Dendritic cell treated with granulocyte-macrophage colony-stimulating factor and Interleukin-4, amounts not matched to agents 40 ng/mL and 50 ng/mL, for 4 days (primary cell): ENCODE results near the gene AGBL5.
"Not testable (repeated sequence)": the region's sequence is repeated elsewhere in the genome, so short reads cannot be mapped to it uniquely, and the experiment has no call there.

Source experiments
- H3K27ac Mint-ChIP-seq: one replicate; pipeline ENCODE4 v1.8.0; 2022; ENCODE audit warnings: mild to moderate bottlenecking, mixed read lengths
- H3K27me3 Mint-ChIP-seq: one replicate; pipeline ENCODE4 v1.8.0; 2022; ENCODE audit warnings: mild to moderate bottlenecking, mixed read lengths
- H3K36me3 Mint-ChIP-seq: one replicate; pipeline ENCODE4 v1.8.0; 2022; ENCODE audit warnings: low read depth, mixed read lengths
- H3K4me1 Mint-ChIP-seq: one replicate; pipeline ENCODE4 v1.8.0; 2022; ENCODE audit warnings: low read depth, mixed read lengths
- H3K4me3 Mint-ChIP-seq: one replicate; pipeline ENCODE4 v1.8.0; 2022; ENCODE audit warnings: mild to moderate bottlenecking, moderate library complexity, mixed read lengths
- H3K9me3 Mint-ChIP-seq: one replicate; pipeline ENCODE4 v1.8.0; 2022; ENCODE audit warnings: mixed read lengths
- intact Hi-C: fragments of 100-400 bp; cut with micrococcal nuclease; formaldehyde crosslinking; loops from one replicate; pipeline ENCODE4 v1.15.0; 2022

AGBL5 gene

DNA sequence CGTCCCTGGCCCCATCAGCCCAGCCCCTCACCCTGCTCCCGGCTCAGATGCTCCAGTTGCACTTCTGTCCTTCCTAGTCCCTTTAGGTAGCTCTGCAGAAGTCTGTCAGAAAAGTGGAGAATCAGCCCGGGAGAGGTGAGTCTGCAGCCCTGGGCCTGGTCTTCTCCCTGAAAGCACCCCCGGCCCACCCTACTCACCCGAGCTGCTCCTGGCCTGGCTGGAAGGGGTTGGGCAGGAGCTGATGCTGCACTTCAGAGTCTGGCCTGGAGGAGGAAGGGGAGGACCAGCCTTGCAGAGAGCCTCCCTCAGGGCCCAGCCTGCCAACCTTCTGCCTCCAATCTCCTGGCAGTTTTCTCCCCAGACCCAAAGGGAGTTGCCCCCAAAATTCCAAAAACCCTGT lies 50.9 kb downstream of the AGBL5 start:
- Mint-ChIP-seq H3K27ac (no peak overlapping the region), H3K27me3 (peaks cover 1% of the 10 kb centered on the region), H3K4me3 (no peak overlapping the region), H3K36me3 (no peaks in the 10 kb centered on the region), H3K9me3 (no peaks in the 10 kb centered on the region), H3K4me1 (peaks cover 4% of the 10 kb centered on the region)
- intact Hi-C loops = no loop called here

DNA sequence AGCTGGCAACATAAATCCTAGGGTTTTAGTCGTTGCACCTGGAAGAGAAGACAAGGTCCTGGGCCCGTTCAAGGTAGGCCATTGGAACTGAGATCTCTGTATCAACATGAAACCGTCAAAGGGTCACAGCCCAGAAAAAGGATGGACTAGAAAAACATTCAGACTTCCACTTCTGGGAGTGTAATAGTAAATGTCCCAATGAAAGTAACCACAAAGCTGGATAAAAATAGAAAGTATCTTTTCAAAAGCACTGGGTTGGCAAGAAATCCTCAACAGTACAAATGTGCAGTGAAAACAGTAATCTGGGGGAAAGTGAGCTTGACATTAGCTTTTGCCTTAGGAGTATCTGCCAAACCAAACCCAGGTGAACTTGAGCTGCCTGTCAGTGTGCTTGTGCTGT lies 54.5 kb downstream of the AGBL5 start:
- Mint-ChIP-seq H3K36me3 (no peaks in the 10 kb centered on the region), H3K9me3 (no peaks in the 10 kb centered on the region), H3K27me3 (peaks cover 1% of the 10 kb centered on the region), H3K4me3 (no peak overlapping the region), H3K27ac (no peak overlapping the region), H3K4me1 (no peaks in the 10 kb centered on the region)
- intact Hi-C loops = no loop called here

DNA sequence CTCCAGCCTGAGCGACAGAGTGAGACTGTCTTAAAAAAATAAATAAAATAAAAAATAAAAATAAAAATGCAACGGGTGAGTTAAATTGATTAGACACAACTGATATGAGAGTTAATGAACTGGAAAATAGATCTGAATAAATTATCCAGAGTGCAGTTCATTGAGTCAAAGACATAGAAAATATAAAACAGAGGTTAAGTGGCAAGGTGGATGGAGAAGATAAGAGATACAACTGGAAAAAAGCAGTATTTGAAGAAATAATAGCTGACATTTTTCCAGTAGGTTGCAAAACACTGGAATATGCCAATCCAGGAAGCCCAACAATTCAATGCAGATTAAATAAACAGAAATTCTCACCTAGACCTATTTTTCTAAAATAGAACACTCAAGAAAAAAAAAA lies 56.8 kb downstream of the AGBL5 start:
- Mint-ChIP-seq H3K4me1 (no peaks in the 10 kb centered on the region), H3K9me3 (no peaks in the 10 kb centered on the region), H3K27ac (no peak overlapping the region), H3K27me3 (peaks cover 1% of the 10 kb centered on the region), H3K36me3 (no peaks in the 10 kb centered on the region), H3K4me3 (no peak overlapping the region)
- intact Hi-C loops = no loop called here

DNA sequence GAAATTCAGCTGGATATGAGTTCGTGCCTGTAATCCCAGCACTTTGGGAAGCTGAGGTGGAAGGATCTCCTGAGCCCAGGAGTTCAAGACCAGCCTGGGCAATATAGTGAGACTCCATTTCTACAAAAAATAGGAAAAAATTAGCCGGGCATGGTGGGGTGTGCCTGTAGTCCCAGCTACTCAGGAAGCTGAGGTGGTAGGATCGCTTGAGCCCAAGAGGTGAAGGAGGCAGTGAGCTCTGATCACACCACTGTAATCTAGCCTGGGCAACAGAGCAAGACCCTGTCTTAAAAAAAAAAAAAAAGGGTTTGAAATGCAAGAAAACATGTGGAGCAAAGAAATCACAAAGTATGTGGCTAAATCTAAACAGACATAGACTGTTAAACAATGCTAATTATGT lies 57.6 kb downstream of the AGBL5 start:
- Mint-ChIP-seq H3K9me3 (no peaks in the 10 kb centered on the region), H3K27ac (no peak overlapping the region), H3K4me3 (no peak overlapping the region), H3K4me1 (no peaks in the 10 kb centered on the region), H3K36me3 (no peaks in the 10 kb centered on the region), H3K27me3 (peaks cover 1% of the 10 kb centered on the region)
- intact Hi-C loops = no loop called here

DNA sequence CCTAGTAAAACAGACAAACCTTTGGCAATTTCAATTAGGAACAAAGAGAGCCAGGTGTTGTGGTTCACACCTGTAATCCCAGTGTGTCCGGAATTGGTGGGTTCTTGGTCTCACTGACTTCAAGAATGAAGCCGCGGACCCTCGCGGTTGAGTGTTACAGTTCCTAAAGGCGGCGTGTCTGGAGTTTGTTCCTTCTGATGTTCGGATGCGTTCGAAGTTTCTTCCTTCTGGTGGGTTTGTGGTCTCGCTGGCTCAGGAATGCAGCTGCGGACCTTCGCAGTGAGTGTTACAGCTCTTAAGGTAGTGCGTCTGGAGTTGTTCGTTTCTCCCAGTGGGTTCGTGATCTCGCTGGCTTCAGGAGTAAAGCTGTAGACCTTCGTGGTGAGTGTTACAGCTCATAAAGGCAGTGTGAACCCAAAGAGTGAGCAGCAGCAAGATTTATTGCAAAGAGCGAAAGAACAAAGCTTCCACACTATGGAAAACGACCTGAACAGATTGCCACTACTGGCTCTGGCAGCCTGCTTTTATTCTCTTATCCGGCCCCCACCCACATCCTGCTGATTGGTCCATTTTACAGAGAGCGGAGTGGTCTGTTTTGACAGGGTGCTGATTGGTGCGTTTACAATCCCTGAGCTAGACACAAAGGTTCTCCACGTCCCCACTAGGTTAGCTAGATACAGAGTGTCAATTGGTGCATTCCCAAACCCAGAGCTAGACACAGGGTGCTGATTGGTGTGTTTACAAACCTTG lies 59.3 kb downstream of the AGBL5 start:
- H3K36me3 Mint-ChIP-seq = not testable (repeated sequence)

DNA sequence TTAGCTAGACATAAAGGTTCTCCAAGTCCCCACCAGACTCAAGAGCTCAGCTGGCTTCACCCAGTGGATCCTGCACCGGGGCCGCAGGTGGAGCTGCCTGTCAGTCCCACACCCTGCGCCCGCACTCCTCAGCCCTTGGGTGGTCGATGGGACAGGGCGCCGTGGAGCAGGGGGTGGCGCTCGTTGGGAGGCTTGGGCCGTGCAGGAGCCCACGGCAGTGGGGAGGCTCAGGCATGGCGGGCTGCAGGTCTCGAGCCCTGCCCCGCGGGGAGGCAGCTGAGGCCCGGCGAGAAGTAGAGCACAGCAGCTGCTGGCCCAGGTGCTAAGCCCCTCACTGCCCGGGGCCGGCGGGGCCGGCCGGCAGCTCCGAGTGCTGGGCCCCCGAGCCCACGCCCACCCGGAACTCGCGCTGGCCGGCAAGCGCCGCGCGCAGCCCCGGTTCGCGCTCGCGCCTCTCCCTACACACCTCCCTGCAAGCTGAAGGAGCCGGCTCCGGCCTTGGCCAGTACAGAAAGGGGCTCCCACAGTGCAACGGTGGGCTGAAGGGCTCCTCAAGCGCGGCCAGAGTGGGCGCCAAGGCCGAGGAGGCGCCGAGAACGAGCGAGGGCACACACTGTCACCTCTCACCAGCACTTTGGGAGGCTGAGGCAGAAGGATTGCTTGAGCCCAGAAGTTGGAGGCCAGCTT lies 60.1 kb downstream of the AGBL5 start:
- not testable (repeated sequence) for H3K27ac Mint-ChIP-seq, H3K9me3 Mint-ChIP-seq, H3K4me3 Mint-ChIP-seq, H3K36me3 Mint-ChIP-seq, H3K4me1 Mint-ChIP-seq, H3K27me3 Mint-ChIP-seq
- intact Hi-C loops = loop anchor here (2.0 kb wide), 1 partner anchor 75 kb away; no protein-coding TSS in a partner anchor

More for the DNA sequence above, 59.3 kb downstream of the AGBL5 start:
- H3K4me3 Mint-ChIP-seq, H3K4me1 Mint-ChIP-seq, H3K9me3 Mint-ChIP-seq, H3K27ac Mint-ChIP-seq, H3K27me3 Mint-ChIP-seq, intact Hi-C loops: not testable (repeated sequence)

DNA sequence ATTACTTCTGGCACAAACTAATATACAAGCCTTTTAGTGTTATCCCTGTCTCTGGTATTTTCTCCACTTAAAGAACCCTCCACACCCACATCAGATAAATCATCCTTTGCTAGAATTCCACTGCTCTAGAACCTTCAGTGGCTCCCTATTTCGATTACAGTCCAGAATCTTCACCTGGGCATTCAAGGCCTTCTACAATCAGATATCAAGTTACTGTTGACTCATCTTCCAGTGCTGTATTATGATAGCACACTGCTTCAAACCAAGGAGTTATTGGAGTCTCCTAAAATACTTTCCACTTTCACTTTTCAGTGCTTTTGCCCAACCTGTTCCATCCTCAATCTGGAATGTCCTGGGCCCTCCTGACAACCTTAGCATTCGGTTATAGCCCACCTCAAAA lies 64.1 kb downstream of the AGBL5 start:
- peaks cover 30% of the 10 kb centered on the region for H3K27me3 Mint-ChIP-seq
- H3K4me3 Mint-ChIP-seq = no peak overlapping the region
- H3K36me3 Mint-ChIP-seq = no peaks in the 10 kb centered on the region
- intact Hi-C loops = no loop called here
- no peak overlapping the region for H3K27ac Mint-ChIP-seq
- peaks cover 15% of the 10 kb centered on the region for H3K4me1 Mint-ChIP-seq
- H3K9me3 Mint-ChIP-seq = no peaks in the 10 kb centered on the region

DNA sequence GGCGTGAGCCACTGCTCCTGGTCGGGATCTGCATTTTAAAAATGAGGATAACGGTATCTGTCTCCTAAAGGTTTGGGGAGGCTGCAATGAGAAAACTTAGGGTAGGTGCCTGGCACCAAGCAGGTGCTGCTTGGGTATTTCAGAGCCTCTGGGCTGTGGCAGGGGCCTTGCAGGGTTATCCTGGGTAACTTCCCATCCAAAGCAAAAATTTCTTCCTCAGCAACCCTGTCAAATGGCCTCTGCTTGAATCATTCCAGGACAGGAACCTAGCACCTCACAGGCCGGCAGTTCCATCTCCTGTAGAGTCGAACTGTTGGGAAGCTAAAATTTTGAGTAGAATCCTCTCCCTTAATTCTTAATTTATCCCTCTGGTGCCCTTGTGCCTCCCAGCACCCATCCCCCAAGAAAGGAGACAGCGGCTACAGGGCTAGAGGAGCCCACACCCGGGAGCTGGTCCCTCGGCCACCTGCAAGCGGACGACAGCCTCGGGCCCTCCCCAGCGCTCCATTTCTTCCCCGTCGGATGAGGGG lies 66.6 kb downstream of the AGBL5 start:
- intact Hi-C loops = no loop called here
- H3K27ac Mint-ChIP-seq = no peak overlapping the region
- H3K4me1 Mint-ChIP-seq = peaks cover 32% of the 10 kb centered on the region
- H3K4me3 Mint-ChIP-seq = no peak overlapping the region
- H3K9me3 Mint-ChIP-seq = no peaks in the 10 kb centered on the region
- peaks cover 33% of the 10 kb centered on the region for H3K27me3 Mint-ChIP-seq
- no peaks in the 10 kb centered on the region for H3K36me3 Mint-ChIP-seq

DNA sequence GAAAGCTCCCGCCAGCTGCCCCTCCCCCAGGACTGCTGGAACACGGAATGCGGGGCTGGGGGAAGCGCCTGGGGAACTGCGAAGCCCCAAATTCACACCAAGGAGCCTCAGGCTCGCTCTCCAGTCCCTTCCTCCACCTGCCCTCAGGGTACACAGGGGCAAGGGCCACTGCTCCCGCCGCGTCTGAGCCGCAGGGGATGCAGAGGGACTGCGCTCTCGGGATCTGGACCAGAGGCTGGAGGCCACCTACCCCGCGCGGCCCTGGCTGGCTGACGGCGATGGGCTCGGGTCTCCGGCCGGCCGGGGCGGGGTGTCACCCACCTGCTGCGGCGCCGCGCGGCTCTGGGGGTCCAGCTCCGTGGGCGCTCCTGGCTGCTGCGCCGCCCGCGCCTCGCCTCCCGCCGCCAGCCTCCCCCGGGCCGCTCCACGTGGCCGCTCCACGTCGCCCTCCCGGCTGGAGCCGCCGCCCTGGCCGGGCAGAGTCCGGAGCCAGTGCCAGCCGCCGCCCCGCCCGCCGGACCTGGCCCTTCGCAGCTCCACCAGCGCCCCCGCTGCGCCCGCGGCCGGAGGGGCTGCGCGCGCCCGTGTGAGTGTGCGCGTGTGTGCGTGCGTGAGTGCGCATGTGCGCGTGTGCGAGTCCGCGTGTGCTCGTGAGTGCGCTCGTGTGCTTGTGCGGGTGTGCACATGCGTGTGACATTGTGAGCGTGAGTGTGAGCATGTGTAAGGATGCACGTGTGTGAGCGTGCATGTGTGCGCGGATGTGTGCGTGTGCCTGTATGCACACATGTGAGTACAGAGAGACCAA lies 67.3 kb downstream of the AGBL5 start, which contains the start of gene CGREF1:
TSS of gene CGREF1 (minus strand) at position 604 of the 805 bp plus-strand sequence. CDS start 14,762 bp downstream, outside the sequence.
- peaks cover 36% of the 10 kb centered on the region for H3K4me1 Mint-ChIP-seq
- H3K27me3 Mint-ChIP-seq = peaks cover 33% of the 10 kb centered on the region
- no peaks in the 10 kb centered on the region for H3K9me3 Mint-ChIP-seq
- intact Hi-C loops = no loop called here
- no peak within 1 kb of the TSS for H3K27ac Mint-ChIP-seq
- H3K36me3 Mint-ChIP-seq = no peaks in the 10 kb centered on the region
- peak within 1 kb of the TSS; percentile 60 for H3K4me3 Mint-ChIP-seq

DNA sequence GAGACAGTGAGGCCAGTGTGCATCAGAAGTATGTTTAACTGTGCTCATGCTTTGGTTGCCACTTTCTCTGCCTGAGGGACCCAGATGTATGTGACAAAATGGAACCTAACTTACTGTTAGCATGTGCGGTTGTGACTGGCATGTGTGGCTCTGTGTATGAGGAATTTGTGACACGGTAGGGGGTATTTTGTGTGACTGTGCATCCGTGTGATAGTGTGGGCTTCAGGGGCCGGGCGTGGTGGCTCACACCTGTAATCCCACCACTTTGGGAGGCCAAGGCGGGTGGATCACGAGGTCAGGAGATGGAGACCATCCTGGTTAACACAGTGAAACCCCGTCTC lies 67.8 kb downstream of the AGBL5 start:
- H3K27ac Mint-ChIP-seq = not testable (repeated sequence)

More for the DNA sequence above, 67.8 kb downstream of the AGBL5 start:
- H3K9me3 Mint-ChIP-seq, H3K36me3 Mint-ChIP-seq, intact Hi-C loops, H3K4me3 Mint-ChIP-seq: not testable (repeated sequence)
- H3K4me1 Mint-ChIP-seq = peaks cover 36% of the 10 kb centered on the region
- peaks cover 33% of the 10 kb centered on the region for H3K27me3 Mint-ChIP-seq
